GM19372 (cell line): ENCODE data around the gene ANO3.
"Not testable (repeated sequence)": the region's sequence is repeated elsewhere in the genome, so short reads cannot be mapped to it uniquely, and the experiment has no call there.

ENCODE experiments used
- ATAC-seq: cut with Tn5 transposase; IDR thresholded peaks from one replicate; pipeline ENCODE4 v1.9.1; 2021; ENCODE audit warnings: mild to moderate bottlenecking, low read depth, moderate library complexity; ENCODE audit not compliant: unreplicated experiment

Gene ANO3

DNA sequence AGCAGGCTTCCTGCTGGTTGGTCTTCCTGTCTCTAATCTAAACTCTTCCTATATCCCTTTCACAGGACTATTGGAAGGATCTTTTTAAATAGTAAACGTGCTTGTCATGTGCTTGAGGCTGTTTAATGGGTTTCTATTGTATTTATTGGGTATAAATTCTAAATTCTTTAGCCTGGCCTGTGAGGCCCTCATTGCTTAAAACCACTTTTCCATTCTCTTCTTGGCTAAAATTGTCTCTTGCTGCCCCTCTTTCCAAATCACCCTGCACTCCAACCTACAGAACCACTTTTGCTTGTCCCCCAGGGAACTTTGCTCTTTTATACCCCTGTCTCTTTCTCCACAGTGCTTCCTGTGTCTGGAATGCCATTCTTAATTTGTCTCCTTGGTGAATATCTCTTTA, 286.5 kb downstream of the ANO3 start:
- no peak for ATAC-seq

DNA sequence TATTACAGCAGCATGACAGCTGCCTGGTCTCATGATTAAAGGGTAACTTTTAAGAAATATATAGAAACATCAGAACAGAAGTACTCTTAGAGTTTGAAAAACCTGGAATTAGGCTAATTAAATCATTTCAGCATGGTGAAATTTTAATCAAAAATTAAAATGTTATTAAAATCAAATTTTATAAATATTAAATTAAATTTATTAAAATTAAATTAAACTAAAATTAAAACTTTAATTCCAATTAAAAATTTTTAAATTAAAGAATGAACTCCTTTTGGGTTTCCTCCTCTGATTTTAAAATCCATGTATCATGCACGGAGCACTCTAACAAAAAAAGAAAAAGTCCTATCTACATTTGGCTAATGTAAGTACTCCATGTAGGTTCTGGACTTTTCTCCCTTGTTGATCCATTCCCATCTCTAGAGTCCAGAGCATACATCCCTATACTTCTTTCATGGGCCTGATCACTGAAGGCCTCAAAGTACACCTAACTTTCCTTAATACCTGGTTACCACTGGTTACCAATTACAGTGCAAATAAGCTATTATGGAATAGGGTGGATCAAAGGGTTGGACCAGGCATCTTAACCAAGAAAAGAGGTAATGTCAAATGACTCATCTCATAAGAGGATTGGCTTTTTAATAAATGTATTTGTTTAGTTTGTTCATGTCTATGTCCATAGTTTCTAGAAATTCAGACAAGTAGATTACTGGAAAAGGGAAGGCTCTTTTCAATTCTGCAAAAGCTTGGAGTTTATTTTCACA, 288.5 kb downstream of the ANO3 start:
- ATAC-seq: no peak

DNA sequence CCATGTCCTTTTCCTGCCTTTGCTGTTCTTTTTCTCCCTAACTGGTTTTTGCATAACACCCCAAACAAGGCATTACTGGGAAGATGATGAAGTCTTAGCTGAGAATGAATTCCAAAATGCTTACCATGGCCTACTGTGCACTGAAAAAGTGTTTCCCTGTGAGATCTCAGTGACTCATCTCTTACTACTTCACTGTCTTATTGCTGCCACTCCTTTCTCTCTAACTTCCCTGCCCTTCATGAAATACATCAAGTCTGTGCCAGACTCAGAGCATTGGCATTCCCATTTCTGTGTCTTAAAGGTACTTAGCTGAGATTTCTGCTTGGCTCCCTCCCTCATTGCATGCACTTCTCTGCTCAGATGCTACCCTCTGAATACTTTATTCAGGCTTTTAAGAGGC, 289.2 kb downstream of the ANO3 start:
- ATAC-seq: no peak

DNA sequence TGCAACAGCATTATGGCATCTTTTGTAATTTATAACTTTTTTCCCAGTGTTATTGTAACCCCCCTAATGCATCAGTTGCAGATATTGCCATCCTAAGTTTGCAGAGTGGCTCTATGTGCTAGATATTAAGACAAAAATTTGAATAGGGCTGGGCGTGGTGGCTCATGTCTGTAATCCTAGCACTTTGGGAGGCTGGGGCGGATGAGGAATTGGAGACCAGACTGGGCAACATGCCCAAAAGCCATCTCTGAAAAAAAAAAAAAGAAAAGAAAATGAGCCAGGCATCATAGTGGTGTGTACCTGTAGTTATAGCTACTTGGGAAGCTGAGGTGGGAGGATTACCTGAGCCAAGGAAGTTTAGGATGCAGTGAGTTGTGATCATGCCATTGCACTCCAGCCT, 290.3 kb downstream of the ANO3 start:
- ATAC-seq: no peak

DNA sequence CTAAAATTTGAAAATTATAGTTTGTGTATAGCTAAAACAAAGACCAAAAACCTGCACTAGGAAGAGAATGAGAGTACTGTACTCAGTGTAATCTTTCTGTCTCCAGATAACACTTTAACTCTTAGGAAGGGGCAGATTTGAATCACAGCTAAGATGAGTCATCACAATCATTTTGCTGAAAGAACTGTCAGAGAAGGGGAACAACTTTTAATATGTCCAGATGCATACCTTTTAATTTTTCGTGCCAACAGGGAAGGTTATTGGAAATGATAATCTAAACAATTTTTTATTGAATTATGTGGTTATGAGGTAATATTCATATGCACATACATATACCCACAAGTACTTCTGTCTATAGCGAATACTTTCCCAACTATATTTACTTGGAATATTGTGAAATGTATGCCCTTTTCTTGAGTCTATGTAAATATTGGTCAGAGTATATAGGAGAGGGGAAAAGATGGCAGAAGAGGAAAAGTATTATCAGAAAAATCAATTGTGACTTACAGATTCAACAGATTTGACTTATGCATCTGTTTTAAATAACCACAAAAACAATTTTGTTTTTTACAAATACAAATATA, 291.2 kb downstream of the ANO3 start:
- ATAC-seq: no peak

DNA sequence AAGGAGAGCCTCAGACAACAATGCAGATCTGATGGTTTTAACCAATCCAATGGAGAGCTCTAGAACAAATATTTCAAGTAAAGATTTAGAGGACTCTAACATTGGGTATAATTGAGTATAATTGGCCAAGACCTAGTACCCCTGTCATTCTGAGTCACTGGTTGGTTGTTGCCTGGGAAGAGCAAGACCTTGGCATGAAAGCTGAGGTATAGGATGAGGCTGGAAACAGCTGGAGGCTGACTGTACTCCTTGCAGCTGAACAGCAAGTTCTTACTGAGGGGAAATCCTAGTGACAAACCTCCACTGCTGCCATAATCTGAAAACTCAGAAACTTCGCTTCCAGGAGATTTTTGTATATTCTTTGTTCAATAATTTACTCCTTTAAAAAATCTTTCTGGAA, 294.4 kb downstream of the ANO3 start:
- ATAC-seq: no peak

DNA sequence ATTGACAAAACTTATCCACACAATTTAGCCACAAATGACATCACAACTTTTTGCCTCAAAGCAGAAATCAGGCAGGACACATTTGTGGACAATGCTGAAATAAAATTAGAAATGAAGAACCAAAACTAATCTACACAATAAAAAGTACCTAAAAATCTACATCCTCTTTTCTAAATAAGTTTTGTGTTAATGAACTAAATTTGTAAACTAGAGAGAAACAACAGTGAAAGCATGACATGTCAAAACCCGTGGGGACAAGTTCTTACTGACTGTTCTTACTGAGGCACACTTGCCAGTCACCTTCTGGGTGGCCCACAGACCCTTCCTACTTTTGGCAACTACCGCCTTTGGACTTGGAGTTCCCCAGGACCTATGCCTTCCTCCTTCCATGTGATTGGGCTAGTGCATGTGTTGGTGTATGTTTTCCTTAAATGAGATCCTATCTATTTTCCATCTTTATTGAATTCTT, 300.8 kb downstream of the ANO3 start:
- ATAC-seq: peak; percentile 57

DNA sequence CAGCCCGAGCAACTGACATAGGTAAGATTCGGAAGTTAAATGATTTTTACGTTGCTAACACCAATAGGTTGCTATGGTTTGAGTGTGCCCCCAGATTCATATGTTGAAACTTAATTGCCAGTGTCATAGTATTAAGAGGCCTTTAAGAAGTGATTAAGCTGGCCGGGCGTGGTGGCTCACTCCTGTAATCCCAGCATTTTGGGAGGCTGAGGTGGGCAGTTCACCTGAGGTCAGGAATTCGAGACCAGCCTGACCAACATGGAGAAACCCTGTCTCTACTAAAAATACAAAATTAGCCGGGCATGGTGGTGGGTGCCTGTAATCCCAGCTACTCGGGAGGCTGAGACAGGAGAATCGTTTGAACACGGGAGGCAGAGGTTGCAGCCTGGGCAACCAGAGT, 311.4 kb downstream of the ANO3 start:
- not testable (repeated sequence) for ATAC-seq

DNA sequence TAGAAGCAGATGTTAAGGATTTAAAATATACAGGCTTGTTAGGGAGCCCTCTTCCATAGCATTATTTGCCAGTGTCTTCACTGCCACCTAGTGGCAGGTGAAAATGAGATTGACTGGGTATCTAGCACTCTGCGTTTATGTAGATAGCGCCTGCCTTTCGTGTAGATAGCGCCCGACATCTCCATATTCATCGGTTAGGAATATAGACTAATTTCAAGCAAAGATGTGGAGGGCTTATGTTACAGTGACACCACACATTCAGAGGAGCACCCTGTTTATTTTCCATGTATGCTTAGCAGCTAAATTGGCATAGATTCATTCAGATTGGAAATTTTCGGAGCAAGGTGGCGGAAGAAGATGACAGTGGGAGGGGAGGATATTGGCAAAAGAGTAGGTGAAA, 318.0 kb downstream of the ANO3 start:
- peak; percentile 78 for ATAC-seq

DNA sequence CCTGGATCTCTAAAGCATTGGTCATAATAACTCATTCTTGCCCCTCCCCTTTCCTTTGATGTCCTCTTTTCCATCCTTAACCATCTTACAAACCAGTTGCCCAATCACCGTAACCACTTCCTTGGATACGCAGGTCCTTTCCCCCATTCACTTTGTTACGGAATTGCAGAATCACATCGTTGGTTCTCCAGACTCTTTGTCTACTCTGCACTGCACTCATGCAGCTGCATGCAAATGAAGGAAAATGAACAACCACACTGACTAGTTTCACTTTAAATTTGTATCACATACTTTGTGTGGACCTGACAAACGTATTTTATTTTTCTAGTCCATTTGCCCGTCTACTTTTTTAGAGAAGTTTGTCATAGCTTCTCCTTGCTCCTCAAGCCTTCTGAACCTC, 320.0 kb downstream of the ANO3 start:
- no peak for ATAC-seq

DNA sequence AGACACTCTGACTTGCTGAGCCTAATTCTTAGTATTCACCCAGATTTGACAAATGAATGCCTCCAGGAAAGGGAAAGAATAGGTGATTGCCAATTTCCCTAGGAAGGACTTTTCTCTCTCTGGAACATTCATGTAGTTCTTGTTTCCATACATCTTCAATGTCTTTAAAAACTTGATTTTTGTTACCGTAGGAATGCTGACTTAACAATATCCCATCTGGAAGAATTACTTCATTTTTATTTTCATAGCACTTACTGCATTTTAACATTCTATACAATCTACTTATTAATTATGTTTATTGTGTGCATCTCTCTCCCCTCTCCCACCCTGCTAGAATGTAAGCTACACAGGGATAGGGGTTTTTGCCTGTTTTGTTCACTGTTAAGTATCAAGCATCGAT, 323.4 kb downstream of the ANO3 start:
- no peak for ATAC-seq

DNA sequence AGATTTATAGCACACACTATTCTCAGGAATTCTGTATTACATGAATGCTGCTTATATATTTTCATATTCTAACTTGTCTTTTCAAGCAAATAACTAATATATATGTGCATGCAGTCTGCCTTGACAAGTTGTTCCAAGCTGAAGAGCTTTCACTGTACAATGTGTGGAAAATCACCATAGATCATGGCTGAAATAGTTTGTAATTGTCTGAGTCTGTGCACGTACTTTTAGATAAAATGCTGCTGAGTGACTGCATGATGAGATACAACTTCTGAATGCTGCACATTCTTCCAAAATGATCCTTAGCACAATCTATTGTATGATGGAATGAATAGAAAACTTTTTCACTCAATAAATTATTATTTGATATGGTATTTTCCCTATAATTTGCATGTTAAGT, 331.0 kb downstream of the ANO3 start:
- no peak for ATAC-seq

DNA sequence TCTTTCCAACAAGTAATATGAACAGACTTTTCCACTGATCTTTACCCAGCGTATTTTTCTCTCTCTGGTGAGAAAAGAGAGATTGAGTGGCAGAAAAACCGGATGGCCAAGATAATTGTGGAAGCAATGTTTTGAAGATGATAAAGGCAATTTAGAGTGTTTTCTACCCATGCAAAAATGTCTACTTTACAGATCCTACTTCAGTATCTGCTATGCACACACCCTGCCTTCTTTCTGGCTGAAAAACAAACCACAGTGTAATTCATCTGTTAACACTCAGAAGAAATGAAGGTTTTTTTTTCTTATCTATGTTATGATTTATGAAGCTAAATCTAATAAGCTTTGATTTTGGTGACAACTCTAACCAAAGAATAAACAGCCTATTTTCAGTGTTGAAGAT, 333.1 kb downstream of the ANO3 start:
- no peak for ATAC-seq

DNA sequence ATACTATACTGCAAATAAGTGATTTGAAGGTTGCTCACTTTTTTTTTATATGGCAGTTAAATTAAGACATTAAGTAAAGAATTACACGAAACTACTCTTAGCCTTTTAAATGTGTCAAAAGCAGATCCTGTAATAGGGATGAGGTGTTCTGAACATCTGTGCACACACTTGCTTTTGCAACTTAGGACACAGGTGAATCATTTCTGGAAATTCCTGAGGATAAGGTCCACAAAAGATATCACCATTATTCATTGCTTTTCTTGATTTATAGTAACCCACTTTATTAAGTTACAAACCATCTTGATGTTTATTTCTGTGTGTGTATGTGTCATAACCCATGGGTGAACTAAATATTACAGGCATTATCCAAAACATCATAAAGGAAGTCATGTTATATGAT, 334.0 kb downstream of the ANO3 start:
- no peak for ATAC-seq

DNA sequence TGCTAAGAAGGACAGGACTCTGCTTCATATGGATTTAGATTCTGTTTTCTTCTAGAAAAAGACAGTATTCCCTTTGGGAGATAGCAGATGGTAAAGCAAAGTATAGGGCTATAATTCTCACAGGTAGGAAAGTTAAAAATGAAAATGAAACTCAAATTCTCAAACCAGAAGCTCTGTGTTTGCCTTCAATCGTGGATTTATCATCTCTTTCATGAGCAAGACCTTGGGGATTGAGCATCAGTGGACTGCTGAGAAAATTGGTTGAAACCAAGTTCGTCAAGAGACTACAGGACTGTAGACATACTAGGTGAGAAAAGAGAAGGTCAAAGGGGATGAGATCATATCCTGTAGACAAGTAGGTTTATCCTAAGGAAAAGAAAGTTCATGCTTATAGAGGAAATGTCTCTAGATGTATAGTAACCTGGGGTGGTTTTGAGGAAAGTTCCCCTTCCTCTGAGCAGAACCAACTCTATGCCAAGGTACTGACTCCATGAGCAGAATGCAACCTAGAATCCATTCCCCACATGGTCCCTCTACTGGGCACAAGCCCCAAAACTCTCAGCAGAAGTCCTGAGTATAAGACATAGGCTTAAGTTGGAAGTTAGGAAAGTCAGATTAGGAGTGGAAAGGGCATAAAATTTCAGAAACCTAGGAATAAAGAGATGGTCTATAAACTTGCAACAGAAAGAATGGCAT, 343.5 kb downstream of the ANO3 start:
- no peak for ATAC-seq

DNA sequence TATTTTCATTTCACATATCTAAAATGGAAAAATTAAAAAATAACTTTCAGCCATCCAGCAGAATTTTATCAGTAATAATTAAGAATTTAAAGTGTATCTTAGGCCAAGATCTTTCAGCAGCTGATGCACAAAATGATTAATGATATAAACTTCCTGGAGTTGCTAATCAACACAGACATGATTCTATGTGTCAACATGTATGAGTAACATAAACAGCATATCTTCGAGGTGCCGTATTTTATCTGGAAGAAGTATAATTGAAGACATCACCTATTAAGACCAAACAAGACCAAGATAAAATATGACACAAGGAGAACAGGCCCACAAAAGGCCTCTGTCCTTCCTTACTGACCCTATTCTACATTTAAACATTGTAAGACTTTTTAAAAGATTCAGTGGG, 344.7 kb downstream of the ANO3 start:
- no peak for ATAC-seq

DNA sequence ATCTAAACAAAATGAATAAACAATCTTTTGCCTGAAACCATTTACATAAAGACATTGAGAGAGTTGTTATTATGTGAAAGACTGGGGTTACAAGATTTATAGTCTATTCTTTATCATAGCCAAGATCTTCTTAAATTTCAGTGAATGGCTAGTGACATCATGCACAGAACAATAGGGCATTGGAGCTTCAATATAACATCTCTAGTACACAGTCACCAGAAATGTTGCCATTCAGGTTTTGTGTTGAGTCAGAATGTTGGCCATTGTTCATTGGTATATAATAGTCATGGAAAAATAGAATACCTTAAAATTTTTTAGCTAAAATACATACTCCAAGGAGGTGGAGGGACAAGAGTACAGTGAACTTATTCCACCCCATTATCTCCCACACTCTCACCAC, 345.6 kb downstream of the ANO3 start:
- ATAC-seq: no peak

DNA sequence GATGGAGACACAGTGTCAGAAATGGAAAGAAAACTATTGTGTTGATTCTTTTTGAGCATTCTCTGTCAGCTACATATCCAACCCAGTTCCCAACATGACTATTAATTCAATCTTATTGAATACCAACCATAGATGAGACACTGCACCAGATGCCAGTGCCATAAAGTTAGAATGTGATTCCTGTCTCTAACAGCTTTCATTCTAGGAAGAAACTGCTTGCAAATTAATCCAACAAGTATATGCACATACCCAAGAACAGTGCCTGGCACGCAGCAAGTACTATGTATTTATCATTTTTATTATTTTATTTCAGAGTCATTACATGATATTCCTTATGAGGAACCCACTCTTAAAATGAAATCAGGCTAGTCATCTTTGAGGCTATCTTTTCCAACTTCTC, 355.4 kb downstream of the ANO3 start:
- no peak for ATAC-seq

DNA sequence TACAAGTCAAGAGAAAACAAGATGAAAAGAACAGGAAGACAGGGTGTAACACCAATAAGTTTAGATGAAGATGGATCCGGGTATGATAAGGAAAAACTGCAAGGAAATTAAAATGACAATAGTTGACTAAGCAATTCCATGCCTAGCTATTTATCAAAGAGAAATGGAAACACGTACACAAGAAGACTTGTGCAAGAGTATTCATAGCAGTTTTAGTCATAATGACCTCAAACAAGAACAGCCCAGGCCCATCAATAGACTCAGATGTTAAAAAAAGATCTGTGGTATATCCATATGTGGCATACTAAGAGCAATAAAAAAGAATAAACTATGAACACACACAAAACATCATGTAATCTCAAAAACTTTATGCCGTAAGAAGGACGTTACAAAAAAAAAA, 356.8 kb downstream of the ANO3 start:
- ATAC-seq: no peak

DNA sequence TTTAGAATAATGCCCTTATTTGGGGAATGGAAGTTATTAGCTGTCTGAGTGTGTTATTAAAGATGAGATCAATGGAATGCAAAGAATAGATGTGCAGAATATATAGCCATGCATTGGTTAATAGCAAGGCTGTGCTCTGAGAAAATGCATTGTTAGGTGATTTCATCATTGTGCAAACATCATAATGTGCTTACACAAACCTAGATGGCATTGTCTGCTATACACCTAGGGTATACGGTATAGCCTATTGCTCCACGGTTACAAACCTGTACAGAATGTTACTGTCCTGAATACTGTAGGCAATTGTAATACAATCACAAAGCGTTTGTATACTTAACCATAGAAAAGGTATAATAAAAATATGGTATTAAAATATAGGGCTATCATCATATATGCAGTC, 364.4 kb downstream of the ANO3 start:
- no peak for ATAC-seq

DNA sequence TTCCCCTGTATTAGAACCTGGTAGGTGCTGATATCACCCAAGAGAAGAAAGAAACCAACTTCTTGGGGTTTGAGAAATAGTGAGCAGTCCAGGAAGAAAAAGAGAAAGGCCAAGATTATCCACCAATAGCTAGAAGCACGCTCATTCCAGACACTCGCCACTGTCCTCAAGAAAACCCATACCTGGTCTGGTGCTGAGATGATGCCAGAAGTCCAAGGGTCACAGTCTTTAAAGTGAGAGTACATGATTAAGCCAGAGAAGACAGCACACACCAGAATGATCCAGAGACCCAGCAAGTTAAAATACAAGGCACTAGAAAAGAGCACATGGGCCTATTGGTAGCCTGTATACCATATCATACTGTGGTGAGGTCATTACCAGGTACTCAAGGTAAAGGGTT, 366.3 kb downstream of the ANO3 start:
- ATAC-seq: no peak
